ENCODE results near the gene MED9. TPM values are rescaled to one million over a fixed set of nuclear protein-coding genes. Genes with fewer than 3 reads are reported as not detected.
A peak's percentile ranks its signal among the peaks of the same experiment; 100 is the strongest.

Gene MED9
- total and polyA plus RNA-seq, 4 donors = 6.4 to 12.5 (median 8.8) TPM

DNA sequence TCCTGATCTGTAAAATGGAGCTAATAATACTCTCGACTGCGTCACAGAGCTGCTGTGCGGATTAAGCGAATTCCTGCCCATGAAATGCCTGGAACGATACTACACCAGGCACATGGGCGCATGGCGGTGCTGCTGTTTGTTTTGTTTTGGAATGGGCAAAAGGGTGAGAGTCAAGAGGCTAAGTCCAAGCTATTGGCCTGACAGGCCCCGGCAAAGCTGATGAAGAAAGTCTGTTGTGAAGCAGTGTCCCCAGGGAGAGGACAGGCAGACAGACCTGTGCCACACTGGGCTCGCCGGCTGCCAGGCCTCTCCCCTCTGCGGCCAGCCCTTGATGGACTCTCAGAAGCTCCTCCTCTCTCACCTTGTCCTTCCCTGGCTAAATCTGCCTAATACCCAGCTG lies 50.7 kb downstream of the MED9 start:
- no peak for DNase-seq (ENCODE audit: low spot score)
- H3K9ac ChIP-seq (ENCODE audit: low read depth in 1 of 2, low read length in 2 of 2) = peak overlapping the region in 1 of 2 donors; percentile 33
- no peaks in the 10 kb centered on the region for H3K9me3 ChIP-seq (ENCODE audit: control insufficient read depth in 4 of 4, low read length in 3 of 4)
- 39% methylated on average over 11 of the region's 11 CpGs for WGBS
- H3K36me3 ChIP-seq (ENCODE audit: control insufficient read depth in 4 of 4, insufficient read depth in 3 of 4, low read depth in 1 of 4, low read length in 3 of 4) = no peaks in the 10 kb centered on the region
- peaks cover 18 to 66% (median 47%) of the 10 kb centered on the region in 4 donors for H3K4me1 ChIP-seq (ENCODE audit: control insufficient read depth in 4 of 4, insufficient read depth in 4 of 4, low read length in 3 of 4)
- H3K27ac ChIP-seq (ENCODE audit: low read depth in 1 of 2, low read length in 2 of 2) = peak overlapping the region; percentile 86 to 96
- H3K4me3 ChIP-seq (ENCODE audit: low read depth in 1 of 3, low read length in 3 of 3) = no peak overlapping the region
- no peaks in the 10 kb centered on the region for H3K27me3 ChIP-seq (ENCODE audit: control insufficient read depth in 4 of 4, insufficient read depth in 4 of 4, low read length in 3 of 4)
- peak; percentile 91 for TF ChIP-seq HNF4G (IDR thresholded peaks at IDR 0.05)
- TF ChIP-seq RXRA (IDR thresholded peaks at IDR 0.05) = peak; percentile 97
- TF ChIP-seq, protein P1, sequence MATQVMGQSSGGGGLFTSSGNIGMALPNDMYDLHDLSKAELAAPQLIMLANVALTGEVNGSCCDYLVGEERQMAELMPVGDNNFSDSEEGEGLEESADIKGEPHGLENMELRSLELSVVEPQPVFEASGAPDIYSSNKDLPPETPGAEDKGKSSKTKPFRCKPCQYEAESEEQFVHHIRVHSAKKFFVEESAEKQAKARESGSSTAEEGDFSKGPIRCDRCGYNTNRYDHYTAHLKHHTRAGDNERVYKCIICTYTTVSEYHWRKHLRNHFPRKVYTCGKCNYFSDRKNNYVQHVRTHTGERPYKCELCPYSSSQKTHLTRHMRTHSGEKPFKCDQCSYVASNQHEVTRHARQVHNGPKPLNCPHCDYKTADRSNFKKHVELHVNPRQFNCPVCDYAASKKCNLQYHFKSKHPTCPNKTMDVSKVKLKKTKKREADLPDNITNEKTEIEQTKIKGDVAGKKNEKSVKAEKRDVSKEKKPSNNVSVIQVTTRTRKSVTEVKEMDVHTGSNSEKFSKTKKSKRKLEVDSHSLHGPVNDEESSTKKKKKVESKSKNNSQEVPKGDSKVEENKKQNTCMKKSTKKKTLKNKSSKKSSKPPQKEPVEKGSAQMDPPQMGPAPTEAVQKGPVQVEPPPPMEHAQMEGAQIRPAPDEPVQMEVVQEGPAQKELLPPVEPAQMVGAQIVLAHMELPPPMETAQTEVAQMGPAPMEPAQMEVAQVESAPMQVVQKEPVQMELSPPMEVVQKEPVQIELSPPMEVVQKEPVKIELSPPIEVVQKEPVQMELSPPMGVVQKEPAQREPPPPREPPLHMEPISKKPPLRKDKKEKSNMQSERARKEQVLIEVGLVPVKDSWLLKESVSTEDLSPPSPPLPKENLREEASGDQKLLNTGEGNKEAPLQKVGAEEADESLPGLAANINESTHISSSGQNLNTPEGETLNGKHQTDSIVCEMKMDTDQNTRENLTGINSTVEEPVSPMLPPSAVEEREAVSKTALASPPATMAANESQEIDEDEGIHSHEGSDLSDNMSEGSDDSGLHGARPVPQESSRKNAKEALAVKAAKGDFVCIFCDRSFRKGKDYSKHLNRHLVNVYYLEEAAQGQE (IDR thresholded peaks at IDR 0.05) = peak; percentile 84
- TF ChIP-seq, protein P2, sequence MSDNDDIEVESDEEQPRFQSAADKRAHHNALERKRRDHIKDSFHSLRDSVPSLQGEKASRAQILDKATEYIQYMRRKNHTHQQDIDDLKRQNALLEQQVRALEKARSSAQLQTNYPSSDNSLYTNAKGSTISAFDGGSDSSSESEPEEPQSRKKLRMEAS (IDR thresholded peaks at IDR 0.05) = peak; percentile 95
- TF ChIP-seq HNF4A (conservative IDR thresholded peaks at IDR 0.05) = peak; percentile 97 to 98
- TF ChIP-seq FOXA2 (IDR thresholded peaks at IDR 0.05) = peak; percentile 71
- no peak for TF ChIP-seq TAF1 (conservative IDR thresholded peaks at IDR 0.05)
- TF ChIP-seq, protein P3, sequence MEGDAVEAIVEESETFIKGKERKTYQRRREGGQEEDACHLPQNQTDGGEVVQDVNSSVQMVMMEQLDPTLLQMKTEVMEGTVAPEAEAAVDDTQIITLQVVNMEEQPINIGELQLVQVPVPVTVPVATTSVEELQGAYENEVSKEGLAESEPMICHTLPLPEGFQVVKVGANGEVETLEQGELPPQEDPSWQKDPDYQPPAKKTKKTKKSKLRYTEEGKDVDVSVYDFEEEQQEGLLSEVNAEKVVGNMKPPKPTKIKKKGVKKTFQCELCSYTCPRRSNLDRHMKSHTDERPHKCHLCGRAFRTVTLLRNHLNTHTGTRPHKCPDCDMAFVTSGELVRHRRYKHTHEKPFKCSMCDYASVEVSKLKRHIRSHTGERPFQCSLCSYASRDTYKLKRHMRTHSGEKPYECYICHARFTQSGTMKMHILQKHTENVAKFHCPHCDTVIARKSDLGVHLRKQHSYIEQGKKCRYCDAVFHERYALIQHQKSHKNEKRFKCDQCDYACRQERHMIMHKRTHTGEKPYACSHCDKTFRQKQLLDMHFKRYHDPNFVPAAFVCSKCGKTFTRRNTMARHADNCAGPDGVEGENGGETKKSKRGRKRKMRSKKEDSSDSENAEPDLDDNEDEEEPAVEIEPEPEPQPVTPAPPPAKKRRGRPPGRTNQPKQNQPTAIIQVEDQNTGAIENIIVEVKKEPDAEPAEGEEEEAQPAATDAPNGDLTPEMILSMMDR (IDR thresholded peaks at IDR 0.05; ENCODE audit: low read depth, low read length, missing input control) = no peak
- TF ChIP-seq FOXA1 (IDR thresholded peaks at IDR 0.05) = peak; percentile 71
- peak in 1 of 2 donors; percentile 53 for TF ChIP-seq EGR1 (IDR thresholded peaks at IDR 0.05; ENCODE audit: low read depth in 2 of 2)
- TF ChIP-seq YY1 (IDR thresholded peaks at IDR 0.05) = peak; percentile 93
- TF ChIP-seq NR2F2 (IDR thresholded peaks at IDR 0.05) = peak; percentile 46
- peak; percentile 95 for TF ChIP-seq SP1 (IDR thresholded peaks at IDR 0.05)
- no peak for TF ChIP-seq GABPA (IDR thresholded peaks at IDR 0.05 in 1 of 2, conservative IDR thresholded peaks at IDR 0.05 in 1 of 2)
- TF ChIP-seq, protein P4, sequence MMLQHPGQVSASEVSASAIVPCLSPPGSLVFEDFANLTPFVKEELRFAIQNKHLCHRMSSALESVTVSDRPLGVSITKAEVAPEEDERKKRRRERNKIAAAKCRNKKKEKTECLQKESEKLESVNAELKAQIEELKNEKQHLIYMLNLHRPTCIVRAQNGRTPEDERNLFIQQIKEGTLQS (IDR thresholded peaks at IDR 0.05) = peak; percentile 65
- TF ChIP-seq, protein P5, sequence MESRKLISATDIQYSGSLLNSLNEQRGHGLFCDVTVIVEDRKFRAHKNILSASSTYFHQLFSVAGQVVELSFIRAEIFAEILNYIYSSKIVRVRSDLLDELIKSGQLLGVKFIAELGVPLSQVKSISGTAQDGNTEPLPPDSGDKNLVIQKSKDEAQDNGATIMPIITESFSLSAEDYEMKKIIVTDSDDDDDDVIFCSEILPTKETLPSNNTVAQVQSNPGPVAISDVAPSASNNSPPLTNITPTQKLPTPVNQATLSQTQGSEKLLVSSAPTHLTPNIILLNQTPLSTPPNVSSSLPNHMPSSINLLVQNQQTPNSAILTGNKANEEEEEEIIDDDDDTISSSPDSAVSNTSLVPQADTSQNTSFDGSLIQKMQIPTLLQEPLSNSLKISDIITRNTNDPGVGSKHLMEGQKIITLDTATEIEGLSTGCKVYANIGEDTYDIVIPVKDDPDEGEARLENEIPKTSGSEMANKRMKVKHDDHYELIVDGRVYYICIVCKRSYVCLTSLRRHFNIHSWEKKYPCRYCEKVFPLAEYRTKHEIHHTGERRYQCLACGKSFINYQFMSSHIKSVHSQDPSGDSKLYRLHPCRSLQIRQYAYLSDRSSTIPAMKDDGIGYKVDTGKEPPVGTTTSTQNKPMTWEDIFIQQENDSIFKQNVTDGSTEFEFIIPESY (IDR thresholded peaks at IDR 0.05) = no peak
- peak; percentile 53 to 68 for TF ChIP-seq RAD21 (IDR thresholded peaks at IDR 0.05)
- TF ChIP-seq JUND (IDR thresholded peaks at IDR 0.05) = peak; percentile 55 to 71

Measured in liver (tissue), 9 donors.